IPS-NIHi11 (cell line): ENCODE results near the gene NKAIN4.

ENCODE experiments used
- DNase-seq: peaks from one replicate; pipeline ENCODE4 v3.0.0; 2012; ENCODE audit warnings: mixed read lengths, low spot score

Gene NKAIN4

GRCh38 chr20:63273635-63274380 lies 19.5 kb upstream of the NKAIN4 start:
- DNase-seq = no peak

- DNase-seq = no peak
These were observed 18.9 kb upstream of the NKAIN4 start for GRCh38 chr20:63273059-63273579.

DNA sequence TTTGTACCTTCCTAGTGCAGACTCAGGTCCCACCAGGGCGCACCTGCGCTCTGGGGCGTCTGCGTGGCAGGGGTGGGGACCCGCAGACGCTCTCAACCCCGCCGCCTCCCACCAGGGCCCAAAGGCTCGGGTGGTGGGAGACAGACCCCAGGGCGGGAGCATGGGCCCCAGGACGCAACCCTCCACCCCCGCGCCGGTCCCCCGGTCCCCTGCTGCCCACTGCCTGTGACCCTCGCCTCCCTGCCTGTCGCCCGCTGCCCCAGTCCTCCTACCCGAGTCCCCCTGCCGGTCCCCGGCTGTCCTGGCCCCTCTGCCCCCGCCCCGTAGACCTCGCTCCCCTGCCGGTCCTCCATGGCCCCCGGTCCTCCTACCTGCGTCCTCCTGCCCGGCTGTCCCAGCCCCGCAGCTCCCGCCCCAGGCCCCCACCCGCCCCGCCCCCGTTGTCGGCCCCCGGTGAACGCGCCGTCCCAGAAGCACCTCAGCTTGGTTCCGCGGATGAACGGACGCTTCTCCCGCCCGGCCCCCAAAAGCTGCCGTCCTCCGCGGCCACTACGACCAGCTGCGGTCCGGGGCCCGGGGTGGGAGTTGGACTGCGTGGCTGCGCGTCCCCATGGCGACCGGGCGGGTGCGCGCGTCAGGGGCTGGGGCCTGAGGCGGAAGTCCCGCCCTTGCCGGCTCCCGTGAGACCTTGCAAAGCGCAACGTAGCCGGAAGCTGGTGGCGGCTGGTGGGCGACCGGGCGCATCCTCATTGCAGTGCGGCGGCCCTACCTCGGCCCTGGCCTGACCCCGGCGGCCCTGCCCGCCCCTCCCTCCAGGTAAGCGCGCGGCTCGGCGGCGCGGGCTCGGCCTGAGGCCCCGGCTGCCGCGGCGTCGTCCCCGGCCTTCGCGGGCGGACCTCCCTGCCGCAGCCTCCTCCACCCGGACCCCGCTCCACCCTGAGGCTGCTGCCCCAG lies 18.1 kb upstream of the NKAIN4 start, which contains the start of gene ARFGAP1:
Gene ARFGAP1 (plus strand): TSS at position 709 of the 954 bp plus-strand sequence. CDS start 2,768 bp downstream, outside the sequence.
- DNase-seq = peak; percentile 100

- no peak for DNase-seq
These were observed 16.5 kb upstream of the NKAIN4 start for GRCh38 chr20:63270606-63271325.

DNA sequence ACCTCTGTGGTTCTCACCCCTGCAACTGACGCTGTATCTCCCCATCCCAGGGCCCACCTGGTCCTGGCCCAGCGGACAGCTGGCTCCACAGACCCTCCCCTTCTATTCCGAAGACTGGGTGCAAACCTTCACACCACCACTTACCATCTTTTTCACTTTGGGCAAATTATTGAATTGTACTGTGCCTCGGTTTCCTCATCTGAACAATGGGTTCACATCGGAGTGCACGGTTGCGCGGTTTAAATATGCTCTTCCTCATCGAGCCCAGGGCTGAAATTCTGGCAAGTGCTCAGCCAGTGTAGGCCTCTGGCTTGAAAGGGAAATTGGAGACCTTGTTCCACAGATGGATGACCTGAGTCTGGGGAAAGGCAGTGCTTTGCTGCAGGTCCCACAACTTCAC lies 15.5 kb upstream of the NKAIN4 start:
- no peak for DNase-seq

GRCh38 chr20:63268671-63269439 lies 14.6 kb upstream of the NKAIN4 start:
- peak; percentile 56 for DNase-seq

GRCh38 chr20:63268256-63268655 lies 14.0 kb upstream of the NKAIN4 start:
- DNase-seq = no peak

DNA sequence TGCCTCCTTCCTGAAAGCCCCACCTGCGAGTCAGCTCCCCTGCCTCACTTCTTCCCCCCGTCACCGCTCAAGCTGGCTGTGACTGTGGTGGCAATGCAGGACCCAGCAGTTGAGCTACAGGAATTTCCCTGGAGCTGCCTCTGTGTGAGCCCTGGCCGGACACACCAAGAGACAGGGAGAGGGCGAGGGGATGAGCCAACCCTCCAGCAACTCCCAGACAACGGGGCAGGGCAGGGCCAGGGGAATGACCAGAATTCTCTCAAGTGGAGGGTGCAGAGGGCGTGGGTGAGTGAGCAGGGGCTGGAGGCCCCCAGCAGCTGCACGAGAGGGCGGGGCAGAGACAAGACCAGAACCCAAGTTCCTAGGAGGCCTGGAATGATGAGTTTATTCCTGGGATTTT lies 13.4 kb upstream of the NKAIN4 start:
- no peak for DNase-seq

DNA sequence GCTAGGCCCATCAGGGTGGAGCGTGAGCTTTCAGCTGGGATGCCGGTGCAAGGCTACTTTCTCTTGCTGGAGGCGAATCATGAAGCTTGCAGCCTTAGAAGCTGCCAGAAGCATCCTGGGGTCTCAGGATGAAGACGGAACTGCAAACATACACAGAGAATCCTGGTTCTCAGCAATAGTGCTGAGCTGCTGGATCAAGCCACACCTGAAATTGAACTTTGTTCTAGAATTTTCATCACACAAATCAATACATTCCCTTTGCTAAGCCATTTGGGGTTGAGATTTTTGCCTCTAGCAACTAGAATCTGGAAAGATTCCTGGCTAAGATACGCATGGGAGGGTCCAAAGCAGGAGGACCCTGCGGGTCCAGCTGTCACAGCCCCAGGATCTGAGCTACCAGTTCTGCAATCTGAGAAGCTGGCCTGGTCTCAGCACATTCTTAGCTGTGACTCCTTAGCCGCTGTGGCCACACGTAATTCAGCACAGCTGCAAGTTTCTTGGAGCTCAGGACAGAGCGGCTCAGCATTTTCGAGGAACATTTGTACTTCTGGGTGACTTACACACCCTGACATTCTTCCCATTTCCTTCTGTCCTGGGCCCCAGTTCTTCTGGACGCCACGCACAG lies 11.7 kb upstream of the NKAIN4 start:
- DNase-seq = no peak

- no peak for DNase-seq
These were observed 10.3 kb upstream of the NKAIN4 start for GRCh38 chr20:63264519-63264918.

GRCh38 chr20:63264000-63264399 lies 9.7 kb upstream of the NKAIN4 start:
- DNase-seq = no peak

DNA sequence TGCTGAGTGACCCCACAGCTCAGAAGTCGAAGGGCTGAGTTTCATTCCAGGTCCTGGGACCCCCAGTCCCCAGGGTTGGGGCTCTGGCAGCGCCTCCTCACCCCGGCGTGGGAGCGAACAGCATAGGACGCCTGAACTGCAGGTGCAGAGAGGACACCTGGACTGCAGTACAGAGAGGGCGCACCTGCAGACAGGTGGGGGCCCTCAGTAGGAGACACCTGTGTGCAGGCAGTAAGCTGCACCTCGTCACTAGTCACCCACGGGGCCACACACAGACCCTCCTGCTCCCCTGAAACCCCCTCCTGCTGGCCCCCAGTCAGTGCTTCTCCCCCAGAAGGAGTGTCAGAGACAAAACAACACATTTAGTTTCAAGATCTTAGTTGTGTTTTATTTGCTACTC lies 8.6 kb upstream of the NKAIN4 start:
- no peak for DNase-seq

GRCh38 chr20:63261795-63262528 lies 7.7 kb upstream of the NKAIN4 start:
- no peak for DNase-seq

DNA sequence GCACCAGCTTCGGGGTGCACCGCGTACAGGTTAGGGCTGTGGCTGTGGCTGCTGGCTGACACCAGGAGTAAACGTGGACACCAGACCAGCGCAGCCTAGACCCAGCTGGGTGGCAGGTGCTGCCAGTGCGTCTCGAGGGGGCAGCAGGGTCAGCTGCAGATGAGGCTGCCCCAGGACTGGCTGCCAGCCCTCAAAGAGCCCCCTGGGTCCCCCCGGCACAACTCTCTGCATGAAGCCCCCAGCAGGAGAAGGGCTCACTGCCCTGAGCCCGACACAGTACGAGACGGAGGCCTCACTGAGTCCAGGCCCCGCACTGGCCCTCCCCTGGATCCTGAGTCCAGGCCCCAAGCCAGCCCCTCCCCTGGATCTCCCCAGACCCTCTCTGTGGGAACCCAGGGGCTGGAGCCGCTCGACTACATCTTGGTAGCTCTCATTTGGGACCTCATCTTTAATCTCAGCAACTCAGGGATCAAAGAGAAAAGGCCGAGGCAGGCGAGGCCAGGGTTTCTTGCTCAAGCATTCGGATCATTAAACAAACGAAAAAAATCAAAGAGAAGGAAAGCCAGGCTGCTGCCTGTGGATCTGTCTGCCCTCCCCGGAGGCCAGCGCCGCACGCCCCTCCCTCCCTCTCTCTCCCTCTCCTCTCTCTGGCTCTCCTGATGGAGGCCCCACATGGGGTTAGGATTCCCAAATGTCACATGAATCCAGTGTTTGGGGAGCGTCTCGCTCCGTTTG lies 7.0 kb upstream of the NKAIN4 start:
- DNase-seq = no peak

DNA sequence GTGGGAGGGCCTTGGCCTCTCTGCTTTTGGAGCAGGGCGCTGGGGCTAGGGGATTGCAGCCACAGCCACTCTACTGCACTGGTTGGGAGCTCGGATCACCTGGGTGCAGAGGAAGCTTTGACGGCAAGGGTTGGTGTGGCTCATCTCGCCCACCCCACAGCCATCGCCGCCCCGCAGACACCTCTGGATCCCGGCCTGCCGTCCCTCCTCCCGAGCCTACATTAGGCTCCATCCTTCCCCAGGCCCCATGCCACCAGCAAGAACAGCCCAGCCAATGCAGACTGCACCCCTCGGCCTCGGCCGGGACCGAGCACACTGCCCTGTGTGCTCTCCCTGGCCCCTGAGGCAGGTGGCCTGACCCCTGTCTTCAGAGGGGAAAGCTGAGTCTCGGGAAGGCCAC lies 6.3 kb upstream of the NKAIN4 start:
- DNase-seq = no peak

DNA sequence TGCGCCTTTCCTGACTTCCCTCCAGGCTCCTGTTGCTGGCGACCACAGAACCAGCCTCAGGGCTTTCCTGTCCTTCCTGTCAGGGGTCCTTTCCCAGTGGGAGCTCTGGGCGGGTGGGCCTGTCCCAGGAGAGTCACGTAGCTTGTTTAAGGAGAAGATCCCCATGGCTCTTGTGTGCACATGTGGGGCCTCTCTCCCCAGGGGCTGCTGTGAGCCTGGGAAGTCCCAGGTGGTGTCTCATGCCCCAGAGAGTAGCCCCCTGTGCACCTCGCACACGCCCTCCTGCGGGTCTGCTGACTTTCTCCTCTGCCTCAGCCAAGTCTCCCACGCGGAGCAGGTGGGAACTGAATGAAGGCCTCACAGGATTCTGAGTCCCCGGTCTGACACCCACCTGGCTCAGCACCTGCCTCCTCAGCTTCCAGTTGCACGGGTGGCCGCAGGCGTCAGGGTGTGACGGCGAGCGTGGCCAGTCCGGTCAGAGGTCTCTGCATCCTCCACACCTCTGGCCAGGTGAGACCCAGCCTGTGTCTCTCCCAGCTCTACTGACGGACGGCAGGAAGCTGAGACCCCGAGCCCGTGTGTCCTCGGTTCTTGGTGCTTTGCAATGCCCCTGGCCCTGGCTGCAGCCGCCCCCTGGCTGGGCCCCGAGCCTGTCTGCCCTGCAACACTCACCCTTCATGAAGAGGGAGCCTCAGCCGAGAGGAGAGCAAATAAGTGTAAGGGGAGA lies 5.6 kb upstream of the NKAIN4 start:
- DNase-seq = no peak

GRCh38 chr20:63258781-63259180 lies 4.5 kb upstream of the NKAIN4 start:
- no peak for DNase-seq

DNA sequence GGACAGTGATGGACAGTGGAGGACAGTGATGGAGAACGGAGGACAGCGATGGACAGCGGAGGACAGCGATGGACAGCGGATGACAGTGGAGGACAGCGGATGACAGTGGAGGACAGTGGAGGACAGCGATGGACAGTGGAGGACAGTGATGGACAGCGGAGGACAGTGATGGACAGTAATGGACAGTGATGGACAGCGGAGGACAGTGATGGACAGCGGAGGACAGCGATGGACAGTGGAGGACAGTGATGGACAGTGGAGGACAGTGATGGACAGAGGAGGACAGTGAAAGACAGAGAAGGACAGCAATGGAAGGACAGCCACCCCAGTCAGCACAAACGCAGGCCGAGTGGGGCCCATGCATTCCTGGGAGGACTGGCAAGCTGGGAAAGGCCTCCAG lies 3.4 kb upstream of the NKAIN4 start:
- DNase-seq = no peak

GRCh38 chr20:63256954-63257353 lies 2.7 kb upstream of the NKAIN4 start:
- DNase-seq = no peak
